Activated B cell treated with CpG ODN at 0.5 μM for 24 hours (primary cell): ENCODE results near the gene FANCC. TPM values are rescaled to one million over a fixed set of nuclear protein-coding genes. Genes with fewer than 3 reads are reported as not detected.
"Not testable (repeated sequence)": the region's sequence is repeated elsewhere in the genome, so short reads cannot be mapped to it uniquely, and the experiment has no call there.

ENCODE experiments used
- ATAC-seq: fragments of 200-7000 bp; cut with Tn5 transposase; one replicate; pipeline ENCODE4 v1.10.0; 2021; ENCODE audit warnings: low read depth, mild to moderate bottlenecking, moderate library complexity
- CTCF ChIA-PET: fragments of 350-600 bp; sonication (Branson Sonifier 250); formaldehyde crosslinking; loops from one replicate; lab custom pipeline; 2021; ENCODE audit warnings: antibody characterized with exemption; lab: Charles Lee
- POLR2A ChIA-PET: fragments of 350-600 bp; sonication (Branson Sonifier 250); formaldehyde crosslinking; loops from one replicate; lab custom pipeline; 2021; ENCODE audit warnings: antibody characterized with exemption; lab: Charles Lee
- DNase-seq: peaks from one replicate; pipeline ENCODE4 v3.0.0; 2022
- H3K27ac Mint-ChIP-seq: one replicate; pipeline ENCODE4 v1.8.0; 2020; ENCODE audit warnings: mixed read lengths
- H3K27me3 Mint-ChIP-seq: one replicate; pipeline ENCODE4 v1.8.0; 2021; ENCODE audit warnings: mixed read lengths
- H3K36me3 Mint-ChIP-seq: one replicate; pipeline ENCODE4 v1.8.0; 2021; ENCODE audit warnings: low read depth, mixed read lengths
- H3K4me1 Mint-ChIP-seq: one replicate; pipeline ENCODE4 v1.8.0; 2021; ENCODE audit warnings: mixed read lengths
- H3K4me3 Mint-ChIP-seq: one replicate; pipeline ENCODE4 v1.8.0; 2020; ENCODE audit warnings: mild to moderate bottlenecking, mixed read lengths
- H3K9me3 Mint-ChIP-seq: one replicate; pipeline ENCODE4 v1.8.0; 2020; ENCODE audit warnings: mixed read lengths
- intact Hi-C: fragments of 100-400 bp; cut with micrococcal nuclease; formaldehyde crosslinking; loops from one replicate; pipeline ENCODE4 v1.15.1; 2024
- total RNA-seq: library from RNA; stranded (reverse); gene quantifications from 2 replicates; pipeline ENCODE4 v1.2.3, GENCODE V29; 2022
- TF ChIP-seq, protein P1 (sequence below): fragments of 200-600 bp; IDR thresholded peaks from one replicate; pipeline ENCODE4 v1.8.0; 2022; ENCODE audit warnings: antibody characterized with exemption, mild to moderate bottlenecking

Gene FANCC
- total RNA-seq, 1 donor from 2014 or later = 11.4 TPM

DNA sequence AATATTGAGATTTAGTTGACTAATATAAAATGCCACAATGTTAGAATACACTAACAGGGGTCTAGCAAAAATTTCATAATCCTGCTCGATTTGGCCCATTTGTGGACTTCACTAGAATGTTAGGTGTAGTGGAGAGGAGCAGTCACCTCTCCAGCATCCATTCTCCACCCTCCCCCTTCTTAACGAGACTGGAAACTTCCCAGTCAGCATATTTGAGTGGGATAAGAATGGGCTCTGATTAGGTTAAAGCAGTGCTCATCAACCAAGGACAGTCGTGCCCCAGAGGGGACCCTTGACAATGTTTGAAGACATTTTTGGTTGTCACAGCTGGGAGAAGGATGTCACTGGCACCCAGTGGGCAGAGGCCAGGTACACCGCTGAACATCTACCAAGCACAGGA lies 46.7 kb downstream of the FANCC start:
- Mint-ChIP-seq H3K36me3 (no peaks in the 10 kb centered on the region), H3K9me3 (no peaks in the 10 kb centered on the region), H3K27ac (no peak overlapping the region), H3K4me1 (peaks cover 28% of the 10 kb centered on the region), H3K27me3 (no peaks in the 10 kb centered on the region), H3K4me3 (no peak overlapping the region)
- no peak for DNase-seq
- ATAC-seq = no peak
- ChIA-PET CTCF (no interaction called here), POLR2A (no interaction called here)
- intact Hi-C loops = no loop called here
- TF ChIP-seq, protein P1, sequence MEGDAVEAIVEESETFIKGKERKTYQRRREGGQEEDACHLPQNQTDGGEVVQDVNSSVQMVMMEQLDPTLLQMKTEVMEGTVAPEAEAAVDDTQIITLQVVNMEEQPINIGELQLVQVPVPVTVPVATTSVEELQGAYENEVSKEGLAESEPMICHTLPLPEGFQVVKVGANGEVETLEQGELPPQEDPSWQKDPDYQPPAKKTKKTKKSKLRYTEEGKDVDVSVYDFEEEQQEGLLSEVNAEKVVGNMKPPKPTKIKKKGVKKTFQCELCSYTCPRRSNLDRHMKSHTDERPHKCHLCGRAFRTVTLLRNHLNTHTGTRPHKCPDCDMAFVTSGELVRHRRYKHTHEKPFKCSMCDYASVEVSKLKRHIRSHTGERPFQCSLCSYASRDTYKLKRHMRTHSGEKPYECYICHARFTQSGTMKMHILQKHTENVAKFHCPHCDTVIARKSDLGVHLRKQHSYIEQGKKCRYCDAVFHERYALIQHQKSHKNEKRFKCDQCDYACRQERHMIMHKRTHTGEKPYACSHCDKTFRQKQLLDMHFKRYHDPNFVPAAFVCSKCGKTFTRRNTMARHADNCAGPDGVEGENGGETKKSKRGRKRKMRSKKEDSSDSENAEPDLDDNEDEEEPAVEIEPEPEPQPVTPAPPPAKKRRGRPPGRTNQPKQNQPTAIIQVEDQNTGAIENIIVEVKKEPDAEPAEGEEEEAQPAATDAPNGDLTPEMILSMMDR = no peak

DNA sequence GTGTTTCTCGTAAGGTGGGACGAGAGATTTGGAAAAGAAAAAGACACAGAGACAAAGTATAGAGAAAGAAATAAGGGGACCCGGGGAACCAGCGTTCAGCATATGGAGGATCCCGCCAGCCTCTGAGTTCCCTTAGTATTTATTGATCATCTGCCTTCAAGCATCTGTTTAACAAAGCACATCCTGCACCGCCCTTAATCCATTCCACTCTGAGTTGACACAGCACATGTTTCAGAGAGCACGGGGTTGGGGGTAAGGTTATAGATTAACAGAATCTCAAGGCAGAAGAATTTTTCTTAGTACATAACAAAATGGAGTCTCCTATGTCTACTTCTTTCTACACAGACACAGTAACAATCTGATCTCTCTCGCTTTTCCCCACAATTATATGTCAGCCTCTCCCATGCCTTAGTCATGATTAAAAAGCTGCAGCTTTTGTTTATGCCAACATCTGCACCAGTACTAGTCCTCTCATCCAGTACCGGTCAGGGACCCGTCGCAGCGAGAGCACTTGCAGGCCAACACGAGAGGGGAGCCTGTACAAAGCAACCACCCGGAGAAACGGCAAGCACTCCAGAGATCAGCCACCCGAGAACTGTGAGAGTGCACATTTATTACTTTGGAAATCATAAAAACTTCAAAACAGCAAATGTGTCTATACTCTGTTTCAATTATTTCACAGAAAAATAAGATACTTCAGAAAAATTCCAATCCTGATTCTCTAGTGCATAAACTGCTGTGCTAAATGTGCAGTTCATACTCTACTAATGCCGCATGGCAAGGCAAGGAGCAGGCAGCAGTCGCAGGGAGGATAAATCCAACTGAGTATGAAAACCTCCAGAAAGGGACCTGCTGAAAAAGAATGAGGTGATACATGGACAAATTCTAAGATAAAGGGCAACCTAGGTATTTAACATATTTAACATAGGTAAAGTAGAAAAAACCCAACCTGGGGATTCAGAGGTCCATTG lies 47.4 kb downstream of the FANCC start:
- CTCF ChIA-PET, H3K36me3 Mint-ChIP-seq, ATAC-seq, H3K27me3 Mint-ChIP-seq, H3K27ac Mint-ChIP-seq, POLR2A ChIA-PET, intact Hi-C loops, DNase-seq, H3K4me3 Mint-ChIP-seq, H3K9me3 Mint-ChIP-seq: not testable (repeated sequence)
- peaks cover 33% of the 10 kb centered on the region for H3K4me1 Mint-ChIP-seq

DNA sequence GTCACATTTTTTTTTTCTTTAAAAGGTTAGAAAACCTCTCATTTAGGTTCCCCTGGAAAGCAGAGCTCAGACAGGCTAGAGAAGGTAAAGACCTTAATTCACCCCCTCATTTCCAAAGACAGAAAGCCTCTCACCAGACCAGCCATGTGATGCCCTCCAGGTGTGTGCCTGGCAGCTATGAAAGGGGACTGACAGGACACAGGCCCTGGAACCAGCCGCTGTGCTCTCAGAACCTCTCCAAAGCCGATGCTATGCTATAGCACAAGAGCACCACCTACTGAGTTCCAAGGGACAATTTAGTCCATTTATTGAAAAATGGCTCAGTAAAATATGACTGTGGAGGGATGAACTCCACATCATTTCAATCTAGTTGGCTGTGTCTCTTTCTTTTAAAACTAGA lies 48.8 kb downstream of the FANCC start:
- Mint-ChIP-seq H3K36me3 (no peaks in the 10 kb centered on the region), H3K27ac (no peak overlapping the region), H3K9me3 (no peaks in the 10 kb centered on the region), H3K27me3 (no peaks in the 10 kb centered on the region), H3K4me1 (peaks cover 27% of the 10 kb centered on the region), H3K4me3 (no peak overlapping the region)
- POLR2A ChIA-PET = no interaction called here
- TF ChIP-seq, protein P1 = no peak
- intact Hi-C loops = no loop called here
- CTCF ChIA-PET = interaction anchor here (1.3 kb wide), 1 partner anchor 589 kb away, joined by 3 read pairs; no protein-coding TSS in a partner anchor
- ATAC-seq (no peak), DNase-seq (no peak)

DNA sequence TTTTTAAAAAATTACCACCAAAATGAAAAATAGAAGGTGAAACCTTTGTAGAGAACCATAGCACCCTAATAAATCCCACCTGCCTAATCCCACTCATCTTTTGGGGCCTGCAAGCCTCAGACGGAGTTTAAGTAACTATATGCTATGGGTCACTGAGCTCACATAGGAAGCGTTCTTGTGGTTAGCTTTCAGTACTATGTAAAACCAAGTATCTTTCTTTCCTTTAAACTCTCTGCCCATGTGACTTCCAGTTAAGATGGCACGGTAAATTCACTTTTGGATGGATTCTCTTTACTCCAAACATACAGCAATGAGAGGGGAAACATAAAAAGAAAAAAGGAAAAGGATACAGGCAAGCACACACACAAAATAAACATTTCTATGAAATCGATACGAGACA lies 50.9 kb downstream of the FANCC start:
- POLR2A ChIA-PET = no interaction called here
- H3K9me3 Mint-ChIP-seq = no peaks in the 10 kb centered on the region
- no peaks in the 10 kb centered on the region for H3K36me3 Mint-ChIP-seq
- no peak overlapping the region for H3K27ac Mint-ChIP-seq
- TF ChIP-seq, protein P1 = no peak
- H3K27me3 Mint-ChIP-seq = no peaks in the 10 kb centered on the region
- ATAC-seq (peak; percentile 37), DNase-seq (no peak)
- intact Hi-C loops = no loop called here
- CTCF ChIA-PET = no interaction called here
- H3K4me3 Mint-ChIP-seq = peak overlapping the region; percentile 67
- peaks cover 21% of the 10 kb centered on the region for H3K4me1 Mint-ChIP-seq

DNA sequence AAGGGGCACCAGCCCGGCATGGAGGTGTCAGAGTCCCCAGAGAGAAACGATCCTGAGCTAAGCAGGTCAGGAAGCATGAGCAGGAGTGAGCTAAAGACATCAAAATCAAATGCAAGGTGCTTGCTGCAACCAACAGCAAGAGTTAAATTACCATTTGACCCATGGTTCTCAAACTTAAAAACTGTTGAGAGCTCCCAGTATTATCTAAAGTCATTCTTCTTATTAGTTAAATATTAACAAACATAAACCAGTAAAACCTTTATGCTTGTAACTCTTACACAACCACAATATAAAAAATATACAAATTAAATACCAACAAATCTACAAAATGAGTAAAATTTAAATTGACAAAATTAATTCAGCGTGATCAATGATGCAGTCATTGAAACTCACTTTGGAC lies 51.5 kb downstream of the FANCC start:
- intact Hi-C loops = no loop called here
- no peaks in the 10 kb centered on the region for H3K9me3 Mint-ChIP-seq
- H3K4me1 Mint-ChIP-seq = peaks cover 21% of the 10 kb centered on the region
- TF ChIP-seq, protein P1 = no peak
- no peak overlapping the region for H3K27ac Mint-ChIP-seq
- CTCF ChIA-PET = no interaction called here
- DNase-seq (no peak), ATAC-seq (no peak)
- H3K27me3 Mint-ChIP-seq = no peaks in the 10 kb centered on the region
- POLR2A ChIA-PET = interaction anchor here (0.5 kb wide), 1 partner anchor 464 kb away, joined by 4 read pairs; no protein-coding TSS in a partner anchor
- no peaks in the 10 kb centered on the region for H3K36me3 Mint-ChIP-seq
- H3K4me3 Mint-ChIP-seq = no peak overlapping the region
